LNCaP clone FGC (cell line): ENCODE results near the gene TXNDC9.
"Not testable (repeated sequence)": the region's sequence is repeated elsewhere in the genome, so short reads cannot be mapped to it uniquely, and the experiment has no call there.

Experiments used
- DNase-seq: peaks from one replicate; pipeline ENCODE4 v3.0.0-alpha.2; 2011; ENCODE audit warnings: low read depth
- H3K4me3 ChIP-seq: 2 replicates; pipeline ENCODE4 v1.5.1; 2011; ENCODE audit warnings: mild to moderate bottlenecking, low read depth, low read length, control low read depth
- TF ChIP-seq, protein P1 (sequence below): IDR thresholded peaks from 2 replicates; pipeline ENCODE4 v1.5.1; 2012; ENCODE audit warnings: mild to moderate bottlenecking; ENCODE audit not compliant: control insufficient read depth, insufficient read depth; ENCODE audit errors: extremely low read depth

TXNDC9 gene

DNA sequence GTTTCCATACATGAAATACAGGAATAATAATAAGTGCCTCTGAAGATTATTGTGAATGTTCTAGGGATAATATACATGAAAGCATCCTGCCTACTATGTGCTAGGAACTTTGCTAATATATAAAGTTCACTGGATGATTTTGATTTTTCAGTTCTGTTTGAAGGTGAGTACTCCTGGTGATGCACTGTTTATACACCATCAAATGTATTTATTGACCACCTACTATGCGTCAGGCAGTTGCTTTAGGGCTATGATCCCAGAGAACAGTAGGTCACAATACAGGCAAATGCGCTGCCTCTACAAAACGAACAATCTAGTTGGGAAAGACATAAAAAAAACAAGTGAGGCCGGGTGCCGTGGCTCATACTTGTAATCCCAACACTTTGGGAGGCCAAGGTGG is 10.7 kb downstream of the TXNDC9 start:
- no peak for DNase-seq
- TF ChIP-seq, protein P1, sequence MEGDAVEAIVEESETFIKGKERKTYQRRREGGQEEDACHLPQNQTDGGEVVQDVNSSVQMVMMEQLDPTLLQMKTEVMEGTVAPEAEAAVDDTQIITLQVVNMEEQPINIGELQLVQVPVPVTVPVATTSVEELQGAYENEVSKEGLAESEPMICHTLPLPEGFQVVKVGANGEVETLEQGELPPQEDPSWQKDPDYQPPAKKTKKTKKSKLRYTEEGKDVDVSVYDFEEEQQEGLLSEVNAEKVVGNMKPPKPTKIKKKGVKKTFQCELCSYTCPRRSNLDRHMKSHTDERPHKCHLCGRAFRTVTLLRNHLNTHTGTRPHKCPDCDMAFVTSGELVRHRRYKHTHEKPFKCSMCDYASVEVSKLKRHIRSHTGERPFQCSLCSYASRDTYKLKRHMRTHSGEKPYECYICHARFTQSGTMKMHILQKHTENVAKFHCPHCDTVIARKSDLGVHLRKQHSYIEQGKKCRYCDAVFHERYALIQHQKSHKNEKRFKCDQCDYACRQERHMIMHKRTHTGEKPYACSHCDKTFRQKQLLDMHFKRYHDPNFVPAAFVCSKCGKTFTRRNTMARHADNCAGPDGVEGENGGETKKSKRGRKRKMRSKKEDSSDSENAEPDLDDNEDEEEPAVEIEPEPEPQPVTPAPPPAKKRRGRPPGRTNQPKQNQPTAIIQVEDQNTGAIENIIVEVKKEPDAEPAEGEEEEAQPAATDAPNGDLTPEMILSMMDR = no peak
- H3K4me3 ChIP-seq = no peak overlapping the region

DNA sequence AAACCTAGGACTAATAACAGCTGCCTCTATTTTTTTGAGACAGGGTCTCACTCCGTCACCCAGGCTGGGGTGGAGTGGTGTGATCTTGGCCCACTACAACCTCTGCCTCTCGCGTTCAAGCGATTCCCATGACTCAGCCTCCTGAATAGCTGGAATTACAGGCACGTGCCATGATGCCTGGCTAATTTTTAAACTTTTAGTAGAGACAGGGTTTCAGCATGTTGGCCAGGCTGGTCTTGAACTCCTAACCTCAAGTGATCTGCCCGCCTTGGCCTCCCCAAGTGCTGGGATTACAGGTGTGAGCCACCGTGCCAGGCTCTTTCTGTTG is 18.3 kb downstream of the TXNDC9 start:
- not testable (repeated sequence) for H3K4me3 ChIP-seq, DNase-seq

DNA sequence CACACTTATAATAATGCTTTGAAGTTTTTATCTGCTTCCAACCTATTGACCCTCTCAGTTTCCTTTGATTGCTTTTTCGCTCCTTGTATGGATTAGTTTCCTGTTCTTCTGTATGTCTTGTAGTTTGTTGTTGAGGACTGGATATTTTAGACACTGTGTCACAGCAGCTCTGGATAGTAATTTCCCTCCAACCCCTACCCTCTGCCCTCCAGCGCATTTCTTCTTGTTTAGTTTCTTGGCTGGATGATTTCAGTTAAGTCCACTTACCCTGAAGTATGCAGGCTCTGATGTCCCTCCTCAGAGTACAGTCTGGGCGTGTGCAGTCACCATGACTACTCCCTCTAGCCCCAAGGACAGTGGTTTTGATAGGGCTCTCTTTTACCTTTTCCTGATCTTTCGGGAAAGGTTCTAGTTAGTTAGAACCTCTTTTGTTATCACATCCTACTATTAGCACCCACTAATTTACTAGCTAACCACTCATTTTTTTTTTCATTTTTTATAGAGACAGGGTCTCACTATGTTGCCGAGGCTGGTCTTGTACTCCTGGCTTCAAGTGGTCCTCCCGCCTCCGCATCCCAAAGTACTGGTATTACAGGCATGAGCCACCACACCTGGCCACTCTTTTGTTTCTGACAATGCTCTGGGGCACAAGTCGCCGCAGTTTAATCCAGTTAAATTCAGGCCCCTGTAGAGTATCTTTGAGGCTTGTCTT is 18.8 kb downstream of the TXNDC9 start:
- TF ChIP-seq, protein P1 = no peak
- H3K4me3 ChIP-seq = no peak overlapping the region
- no peak for DNase-seq

DNA sequence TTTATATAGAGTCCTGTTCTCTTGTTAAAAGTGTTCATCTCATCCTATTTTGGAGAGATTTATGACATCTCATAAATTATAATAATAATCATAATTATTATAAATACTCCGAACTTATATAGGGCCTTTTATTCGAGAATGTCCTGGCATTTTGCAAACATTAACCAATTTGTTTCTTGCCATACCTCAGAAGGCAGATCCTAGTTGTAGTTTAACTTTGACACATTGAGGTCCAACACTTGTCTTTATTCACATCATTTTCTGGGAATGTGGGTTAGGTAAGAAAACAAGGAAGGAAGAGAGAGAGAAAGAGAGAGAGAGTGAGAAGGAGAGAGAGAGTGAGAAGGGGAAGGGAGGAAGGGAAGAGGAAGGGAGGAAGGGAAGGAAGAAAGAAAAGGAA is 35.0 kb downstream of the TXNDC9 start, which contains the start of gene LYG1:
LYG1 (minus strand) TSS at position 101 of the 400 bp plus-strand sequence. CDS start 5,527 bp downstream, outside the sequence.
- DNase-seq, H3K4me3 ChIP-seq: not testable (repeated sequence)

DNA sequence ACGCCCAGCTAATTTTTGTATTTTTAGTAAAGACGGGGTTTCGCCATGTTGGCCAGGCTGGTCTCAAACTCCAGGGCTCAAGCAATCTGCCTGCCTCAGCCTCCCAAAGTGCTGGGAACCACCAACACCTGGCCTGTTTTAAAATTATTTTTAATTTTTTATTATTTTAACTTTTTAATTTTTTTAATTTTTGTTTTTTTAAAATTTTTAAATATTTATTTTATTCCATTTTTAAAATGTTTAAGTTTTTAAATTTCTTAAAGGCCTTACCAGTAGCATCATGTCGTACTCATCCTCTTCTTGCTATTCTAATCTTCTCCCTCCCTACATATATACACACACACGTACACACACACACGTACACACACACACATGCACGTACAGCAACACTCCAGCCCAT is 36.6 kb downstream of the TXNDC9 start:
- DNase-seq = no peak
- H3K4me3 ChIP-seq = no peak overlapping the region
- TF ChIP-seq, protein P1 = no peak

DNA sequence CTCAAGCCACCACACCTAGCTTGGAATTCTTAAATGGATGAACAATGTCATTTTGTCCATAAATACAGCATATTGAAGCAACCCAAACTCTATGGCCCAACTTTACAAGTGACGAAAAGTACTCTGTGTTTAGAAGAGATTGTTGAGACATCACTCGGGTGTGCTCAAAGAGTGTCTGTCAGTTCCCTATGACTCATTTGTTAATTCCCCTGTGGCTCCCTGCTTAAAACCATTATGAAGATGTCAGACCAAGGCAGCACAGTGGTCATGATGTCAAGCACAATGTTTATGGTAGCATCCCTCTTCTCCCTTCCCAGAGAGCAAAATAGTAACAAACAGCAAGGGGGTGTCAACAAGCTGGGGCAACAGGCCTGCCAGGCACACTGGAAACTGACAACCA is 38.1 kb downstream of the TXNDC9 start:
- no peak overlapping the region for H3K4me3 ChIP-seq
- DNase-seq = no peak
- TF ChIP-seq, protein P1 = no peak

DNA sequence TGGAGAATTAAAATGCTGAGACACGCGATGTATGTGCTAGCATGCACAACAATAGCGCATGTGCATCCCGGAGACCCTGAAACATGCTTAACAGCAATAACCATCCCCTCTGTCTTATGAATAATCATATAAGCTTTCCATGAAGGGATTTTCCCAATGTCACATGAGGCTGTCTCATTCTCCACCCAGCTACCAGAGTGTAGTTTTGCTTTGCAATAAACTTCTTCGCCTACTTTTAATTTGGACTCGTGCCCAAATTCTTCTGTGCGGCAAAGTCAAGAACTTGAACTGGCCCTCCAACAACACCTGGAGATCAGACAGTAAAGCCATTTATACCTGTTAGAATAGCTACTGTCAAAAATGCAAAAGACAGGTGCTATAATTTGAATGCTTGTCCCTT is 50.6 kb downstream of the TXNDC9 start:
- TF ChIP-seq, protein P1 = no peak
- no peak for DNase-seq
- H3K4me3 ChIP-seq = no peak overlapping the region

DNA sequence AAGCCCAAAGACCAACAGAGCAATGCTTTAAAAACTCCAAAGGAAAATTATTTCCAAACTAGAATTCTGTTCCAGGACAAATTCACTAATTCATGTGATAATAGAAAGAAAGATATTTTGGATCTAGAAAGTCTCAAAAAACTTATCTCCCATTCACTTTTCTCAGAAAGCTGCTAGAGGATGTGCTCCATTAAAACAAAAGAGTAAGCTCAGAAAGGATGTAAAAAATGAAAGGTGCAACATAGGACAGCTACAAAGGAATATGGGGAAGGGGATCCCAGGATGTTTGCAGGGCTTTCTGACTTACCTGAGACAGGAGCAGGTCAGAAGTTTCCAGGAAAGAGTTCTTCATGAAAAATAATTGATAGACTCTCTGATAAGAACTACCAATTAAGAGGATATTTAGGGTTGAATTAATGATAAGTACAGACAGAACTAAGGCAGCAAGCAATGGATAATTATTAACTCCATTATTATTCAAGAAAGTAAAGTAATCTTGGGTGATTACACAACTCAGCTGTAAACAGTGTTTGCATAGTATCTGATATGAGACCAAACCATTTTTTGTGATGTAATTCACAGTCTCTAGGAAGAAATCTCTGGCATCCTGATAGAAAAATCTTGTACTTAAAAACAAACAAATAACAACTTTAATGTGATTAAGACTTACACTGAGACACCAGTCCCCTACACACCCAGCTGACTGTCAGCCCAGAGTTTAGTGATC is 56.0 kb downstream of the TXNDC9 start:
- H3K4me3 ChIP-seq = no peak overlapping the region
- TF ChIP-seq, protein P1 = no peak
- DNase-seq = no peak
